Tibial nerve (tissue), 4 donors: Measurements from ENCODE around the gene PDIA5. TPM values are rescaled to one million over a fixed set of nuclear protein-coding genes. Genes with fewer than 3 reads are reported as not detected.

Experiments
- DNase-seq, 2 donors: peaks; one replicate each; pipeline ENCODE4 v3.0.0-alpha.2; 2019; ENCODE audit warnings: low spot score in 2 of 2
- H3K27ac ChIP-seq, 4 donors: fragments of 200-600 bp; sonication (generic) in 3 of 4; one replicate each; pipeline ENCODE4 v1.5.1; 2017 to 2019; ENCODE audit warnings: mild to moderate bottlenecking in 1 of 4
- H3K27me3 ChIP-seq, 2 donors: fragments of 200-600 bp; sonication (generic) in 1 of 2; one replicate each; pipeline versions ENCODE4 v1.5.1 to v1.6.0; 2017 to 2019
- H3K36me3 ChIP-seq, 3 donors: fragments of 200-600 bp; sonication (generic); one replicate each; pipeline ENCODE4 v1.5.1; 2018 to 2019
- H3K4me1 ChIP-seq, 4 donors: fragments of 200-600 bp; sonication (generic) in 3 of 4; one replicate each; pipeline ENCODE4 v1.5.1; 2017 to 2019
- H3K4me3 ChIP-seq, 4 donors: fragments of 200-600 bp; sonication (generic) in 3 of 4; one replicate each; pipeline ENCODE4 v1.5.1; 2017 to 2019; ENCODE audit warnings: mild to moderate bottlenecking in 1 of 4, moderate library complexity in 1 of 4
- H3K9me3 ChIP-seq, 4 donors: fragments of 200-600 bp; sonication (generic) in 3 of 4; one replicate each; pipeline ENCODE4 v1.5.1; 2017 to 2019
- CTCF ChIP-seq, 5 experiments: fragments of 200-600 bp in 3 of 5; fragments of 450-650 bp in 2 of 5; sonication (generic) in 3 of 5; IDR thresholded peaks; one replicate each; pipeline ENCODE4 v1.5.1; 2016 to 2019; ENCODE audit warnings: antibody characterized with exemption in 5 of 5, mild to moderate bottlenecking in 3 of 5, moderate library complexity in 2 of 5
- EP300 ChIP-seq, 2 donors: sonication (generic); formaldehyde crosslinking; IDR thresholded peaks; one replicate each; pipeline ENCODE4 v1.6.1; 2017; ENCODE audit warnings: antibody characterized with exemption in 2 of 2, mild to moderate bottlenecking in 1 of 2
- POLR2A ChIP-seq, 2 donors: fragments of 450-650 bp; IDR thresholded peaks; one replicate each; pipeline ENCODE4 v1.6.1; 2017; ENCODE audit warnings: antibody characterized with exemption in 2 of 2, mild to moderate bottlenecking in 2 of 2, moderate library complexity in 2 of 2
- WGBS, 2 donors: methylation state at CpG; one replicate each; pipeline ENCODE4 v1.1.5; 2018; 5-methylcytosine and 5-hydroxymethylcytosine counted together
- total RNA-seq, 4 donors: library from RNA; depleted of rRNA; stranded (reverse); fragments of >200 nt; gene quantifications; one replicate each; pipeline ENCODE4 v1.1.0, GENCODE V29; 2016

PDIA5 gene
- total RNA-seq, 4 donors from 2014 or later: 18.3 to 41.0 (median 20.3) TPM

- peaks cover 0 to 59% (median 10%) of the 10 kb centered on the region in 4 donors for H3K4me1 ChIP-seq
- H3K9me3 ChIP-seq: no peaks in the 10 kb centered on the region
- 50 to 94% methylated on average over 1 of the region's 1 CpG for WGBS, 2 donors
- H3K4me3 ChIP-seq: no peak overlapping the region
- no peaks in the 10 kb centered on the region for H3K27me3 ChIP-seq
- DNase-seq: no peak
- no peaks in the 10 kb centered on the region for H3K36me3 ChIP-seq
- no peak for TF ChIP-seq POLR2A (IDR thresholded peaks at IDR 0.05)
- H3K27ac ChIP-seq: no peak overlapping the region
Measured at GRCh38 chr3:123072564-123072963, 5.7 kb downstream of the PDIA5 start.

GRCh38 chr3:123075359-123075758 lies 8.5 kb downstream of the PDIA5 start:
- Histone ChIP-seq H3K27me3 (no peaks in the 10 kb centered on the region), H3K36me3 (no peaks in the 10 kb centered on the region), H3K4me3 (no peak overlapping the region), H3K9me3 (no peaks in the 10 kb centered on the region), H3K4me1 (peaks cover 0 to 43% (median 4%) of the 10 kb centered on the region in 4 donors), H3K27ac (no peak overlapping the region)
- no peak for DNase-seq
- TF ChIP-seq EP300 (IDR thresholded peaks at IDR 0.05) (no peak), POLR2A (IDR thresholded peaks at IDR 0.05) (no peak), CTCF (IDR thresholded peaks at IDR 0.05) (no peak)
- 81 to 82% methylated on average over 1 of the region's 1 CpG for WGBS, 2 donors

- Histone ChIP-seq H3K4me3 (no peak overlapping the region), H3K4me1 (peaks cover 0 to 43% (median 4%) of the 10 kb centered on the region in 4 donors), H3K9me3 (no peaks in the 10 kb centered on the region), H3K27ac (peak overlapping the region in 1 of 4 donors; percentile 53), H3K36me3 (no peaks in the 10 kb centered on the region), H3K27me3 (no peaks in the 10 kb centered on the region)
- TF ChIP-seq POLR2A (IDR thresholded peaks at IDR 0.05) (no peak), EP300 (IDR thresholded peaks at IDR 0.05) (no peak), CTCF (IDR thresholded peaks at IDR 0.05) (no peak)
- 88 to 90% methylated on average over 4 of the region's 4 CpGs for WGBS, 2 donors
- no peak for DNase-seq
Measured at GRCh38 chr3:123076112-123076495, 9.3 kb downstream of the PDIA5 start.

GRCh38 chr3:123076496-123077418 lies 9.9 kb downstream of the PDIA5 start:
- no peaks in the 10 kb centered on the region for H3K9me3 ChIP-seq
- peak; percentile 57 to 59 for DNase-seq
- no peak overlapping the region for H3K4me3 ChIP-seq
- TF ChIP-seq EP300 (IDR thresholded peaks at IDR 0.05) (peak in 1 of 2 donors; percentile 47), CTCF (IDR thresholded peaks at IDR 0.05) (no peak)
- peak overlapping the region in 2 of 4 donors; percentile 42 to 53 for H3K27ac ChIP-seq
- H3K27me3 ChIP-seq: no peaks in the 10 kb centered on the region
- H3K4me1 ChIP-seq: peaks cover 0 to 41% (median 5%) of the 10 kb centered on the region in 4 donors
- 32 to 39% methylated on average over 6 of the region's 6 CpGs for WGBS, 2 donors
- no peaks in the 10 kb centered on the region for H3K36me3 ChIP-seq

- Histone ChIP-seq H3K27me3 (no peaks in the 10 kb centered on the region), H3K36me3 (no peaks in the 10 kb centered on the region), H3K4me3 (no peak overlapping the region), H3K27ac (no peak overlapping the region), H3K4me1 (peaks cover 0 to 47% (median 9%) of the 10 kb centered on the region in 4 donors), H3K9me3 (no peaks in the 10 kb centered on the region)
- no peak for DNase-seq
- TF ChIP-seq CTCF (IDR thresholded peaks at IDR 0.05): no peak
- no peak for TF ChIP-seq EP300 (IDR thresholded peaks at IDR 0.05)
- TF ChIP-seq POLR2A (IDR thresholded peaks at IDR 0.05): no peak
- WGBS, 2 donors: 86 to 89% methylated on average over 10 of the region's 10 CpGs
Measured at GRCh38 chr3:123078101-123078500, 11.3 kb downstream of the PDIA5 start.
